Hepatocyte (in vitro differentiated cells): Measurements from ENCODE around the gene LRRC42. TPM values are rescaled to one million over a fixed set of nuclear protein-coding genes. Genes with fewer than 3 reads are reported as not detected.
"Not testable (repeated sequence)": the region's sequence is repeated elsewhere in the genome, so short reads cannot be mapped to it uniquely, and the experiment has no call there.

Experiments used
- DNase-seq: peaks from one replicate; pipeline ENCODE4 v3.0.0-alpha.2; 2016; ENCODE audit warnings: low spot score
- H2AFZ ChIP-seq: fragments of 200-600 bp; sonication (generic); 2 replicates; pipeline ENCODE4 v1.6.0; 2016; ENCODE audit warnings: antibody characterized with exemption, mild to moderate bottlenecking
- H3K27ac ChIP-seq: fragments of 200-600 bp; sonication (generic); 2 replicates; pipeline ENCODE4 v1.5.1; 2016; ENCODE audit warnings: mild to moderate bottlenecking
- H3K27me3 ChIP-seq: fragments of 200-600 bp; sonication (generic); 2 replicates; pipeline ENCODE4 v1.6.1; 2016
- H3K36me3 ChIP-seq: fragments of 200-600 bp; sonication (generic); replicated peaks from 2 replicates; pipeline ENCODE4 v1.5.1; 2016; ENCODE audit warnings: low read depth; ENCODE audit not compliant: insufficient read depth
- H3K4me1 ChIP-seq: fragments of 200-600 bp; sonication (generic); 2 replicates; pipeline ENCODE4 v1.5.1; 2016; ENCODE audit warnings: mild to moderate bottlenecking, moderate library complexity; ENCODE audit not compliant: insufficient read depth
- H3K4me2 ChIP-seq: fragments of 200-600 bp; sonication (generic); 2 replicates; pipeline ENCODE4 v1.6.0; 2016
- H3K4me3 ChIP-seq: fragments of 200-600 bp; sonication (generic); 2 replicates; pipeline ENCODE4 v1.5.1; 2016; ENCODE audit warnings: mild to moderate bottlenecking
- H3K79me2 ChIP-seq: fragments of 200-600 bp; sonication (generic); 2 replicates; pipeline ENCODE4 v1.6.0; 2017; ENCODE audit warnings: mild to moderate bottlenecking
- H3K9me2 ChIP-seq: fragments of 200-600 bp; sonication (generic); replicated peaks from 2 replicates; pipeline ENCODE4 v1.6.0; 2017; ENCODE audit warnings: mild to moderate bottlenecking; ENCODE audit not compliant: insufficient read depth
- H3K9me3 ChIP-seq: fragments of 200-600 bp; sonication (generic); 2 replicates; pipeline ENCODE4 v1.5.1; 2016; ENCODE audit warnings: low read depth, mild to moderate bottlenecking
- H4K20me1 ChIP-seq: fragments of 200-600 bp; sonication (generic); 2 replicates; pipeline ENCODE4 v1.6.0; 2016; ENCODE audit warnings: mild to moderate bottlenecking; ENCODE audit not compliant: insufficient read depth, poor library complexity, severe bottlenecking
- EZH2 ChIP-seq: fragments of 200-600 bp; sonication (generic); IDR thresholded peaks from 2 replicates; pipeline ENCODE4 v1.6.1; 2016; ENCODE audit warnings: antibody characterized with exemption, mild to moderate bottlenecking, borderline replicate concordance
- EZH2phosphoT487 ChIP-seq: fragments of 200-600 bp; sonication (generic); IDR thresholded peaks from one replicate; pipeline ENCODE4 v1.6.1; 2018; ENCODE audit warnings: antibody characterized with exemption, mild to moderate bottlenecking, low read depth, moderate library complexity; ENCODE audit not compliant: unreplicated experiment, severe bottlenecking
- WGBS: methylation state at CpG from one replicate; pipeline ENCODE4 v1.1.6; 2016; ENCODE audit warnings: low lambda C conversion rate; ENCODE audit errors: missing lambda C conversion rate; 5-methylcytosine and 5-hydroxymethylcytosine counted together
- polyA plus RNA-seq: library from polyadenylated mRNA; unstranded; fragments of >200 nt; fragmentation: Nextera tagmentation; extraction: Ambion mirVana; gene quantifications from 2 replicates; pipeline ENCODE4 v1.2.1, GENCODE V29; 2016
- total RNA-seq: library from RNA; depleted of rRNA; stranded (reverse); fragments of >200 nt; gene quantifications from 2 replicates; pipeline ENCODE4 v1.2.3, GENCODE V29; 2014
- TF ChIP-seq, protein P1 (sequence below): fragments of 200-600 bp; sonication (generic); IDR thresholded peaks from 2 replicates; pipeline ENCODE4 v1.5.1; 2016; ENCODE audit warnings: antibody characterized with exemption, mild to moderate bottlenecking; ENCODE audit not compliant: poor library complexity

LRRC42 gene
- total and polyA plus RNA-seq, 2 experiments from 2014 or later, result 56.6 to 58.2 TPM

DNA sequence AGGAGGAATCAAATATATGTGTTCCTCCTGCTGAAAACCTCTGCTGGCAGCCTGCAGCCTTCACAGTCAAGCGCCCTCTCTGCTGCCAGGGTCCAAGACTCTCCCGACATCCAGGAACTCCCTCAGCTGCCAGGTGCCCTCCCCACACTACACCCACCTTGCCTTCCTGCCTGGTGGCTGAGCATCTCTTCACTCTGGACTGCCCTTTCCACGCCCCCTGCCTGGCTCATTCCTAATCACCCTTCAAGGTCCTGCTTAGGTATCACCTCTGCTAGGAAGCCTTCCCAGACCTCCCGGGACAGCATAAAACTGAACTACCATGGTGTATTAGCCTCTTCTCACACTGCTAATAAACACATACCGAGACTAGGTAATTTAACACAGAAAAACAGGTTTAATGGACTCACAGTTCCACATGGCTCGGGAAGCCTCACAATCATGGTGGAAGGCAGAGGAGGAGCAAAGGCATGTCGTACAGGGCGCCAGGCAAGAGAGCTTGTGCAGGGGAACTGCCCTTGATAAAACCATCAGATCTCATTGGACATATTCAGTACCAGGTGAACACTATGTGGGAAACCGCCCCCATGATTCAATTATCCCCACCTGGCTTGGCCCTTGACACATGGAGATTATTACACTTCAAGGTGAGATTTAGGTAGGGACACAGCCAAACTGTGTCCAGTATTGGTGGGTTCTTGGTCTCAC lies 56.5 kb downstream of the LRRC42 start:
- Histone ChIP-seq H3K27me3 (no peaks in the 10 kb centered on the region), H3K36me3 (no peaks in the 10 kb centered on the region), H3K4me2 (no peak overlapping the region), H2AFZ (no peak overlapping the region), H3K9me3 (no peaks in the 10 kb centered on the region), H4K20me1 (no peaks in the 10 kb centered on the region), H3K27ac (no peak overlapping the region), H3K4me1 (no peaks in the 10 kb centered on the region), H3K4me3 (no peak overlapping the region), H3K79me2 (no peaks in the 10 kb centered on the region), H3K9me2 (no peaks in the 10 kb centered on the region)
- TF ChIP-seq, protein P1, sequence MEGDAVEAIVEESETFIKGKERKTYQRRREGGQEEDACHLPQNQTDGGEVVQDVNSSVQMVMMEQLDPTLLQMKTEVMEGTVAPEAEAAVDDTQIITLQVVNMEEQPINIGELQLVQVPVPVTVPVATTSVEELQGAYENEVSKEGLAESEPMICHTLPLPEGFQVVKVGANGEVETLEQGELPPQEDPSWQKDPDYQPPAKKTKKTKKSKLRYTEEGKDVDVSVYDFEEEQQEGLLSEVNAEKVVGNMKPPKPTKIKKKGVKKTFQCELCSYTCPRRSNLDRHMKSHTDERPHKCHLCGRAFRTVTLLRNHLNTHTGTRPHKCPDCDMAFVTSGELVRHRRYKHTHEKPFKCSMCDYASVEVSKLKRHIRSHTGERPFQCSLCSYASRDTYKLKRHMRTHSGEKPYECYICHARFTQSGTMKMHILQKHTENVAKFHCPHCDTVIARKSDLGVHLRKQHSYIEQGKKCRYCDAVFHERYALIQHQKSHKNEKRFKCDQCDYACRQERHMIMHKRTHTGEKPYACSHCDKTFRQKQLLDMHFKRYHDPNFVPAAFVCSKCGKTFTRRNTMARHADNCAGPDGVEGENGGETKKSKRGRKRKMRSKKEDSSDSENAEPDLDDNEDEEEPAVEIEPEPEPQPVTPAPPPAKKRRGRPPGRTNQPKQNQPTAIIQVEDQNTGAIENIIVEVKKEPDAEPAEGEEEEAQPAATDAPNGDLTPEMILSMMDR, result no peak
- no peak for TF ChIP-seq EZH2phosphoT487
- TF ChIP-seq EZH2, result no peak
- no peak for DNase-seq
- WGBS, result 75% methylated on average over 9 of the region's 9 CpGs

DNA sequence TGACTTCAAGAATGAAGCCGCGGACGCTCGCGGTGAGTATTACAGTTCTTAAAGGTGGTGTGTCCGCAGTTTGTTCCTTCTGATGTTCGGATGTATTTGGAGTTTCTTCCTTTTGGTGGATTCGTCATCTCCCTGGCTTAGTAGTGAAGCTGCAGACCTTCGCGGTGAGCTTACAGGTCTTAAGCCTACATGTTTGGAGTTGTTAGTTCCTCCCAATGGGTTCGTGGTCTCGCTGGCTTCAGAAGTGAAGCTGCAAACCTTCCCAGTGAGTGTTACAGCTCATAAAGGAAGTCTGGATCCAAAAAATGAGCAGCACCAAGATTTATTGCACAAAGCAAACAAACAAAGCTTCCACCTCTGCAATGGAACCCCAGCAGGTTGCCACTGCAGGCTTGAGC lies 57.1 kb downstream of the LRRC42 start:
- H3K36me3 ChIP-seq, result no peaks in the 10 kb centered on the region
- H3K27me3 ChIP-seq, result no peaks in the 10 kb centered on the region
- WGBS, result 93% methylated on average over 12 of the region's 12 CpGs
- H3K4me3 ChIP-seq, result no peak overlapping the region
- no peak for DNase-seq
- H3K4me2 ChIP-seq, result no peak overlapping the region
- H3K9me2 ChIP-seq, result no peaks in the 10 kb centered on the region
- no peak overlapping the region for H3K27ac ChIP-seq
- H3K79me2 ChIP-seq, result no peaks in the 10 kb centered on the region
- H3K4me1 ChIP-seq, result no peaks in the 10 kb centered on the region
- no peaks in the 10 kb centered on the region for H3K9me3 ChIP-seq
- H2AFZ ChIP-seq, result no peak overlapping the region
- TF ChIP-seq, protein P1, result no peak
- TF ChIP-seq EZH2 (no peak), EZH2phosphoT487 (no peak)
- H4K20me1 ChIP-seq, result no peaks in the 10 kb centered on the region

DNA sequence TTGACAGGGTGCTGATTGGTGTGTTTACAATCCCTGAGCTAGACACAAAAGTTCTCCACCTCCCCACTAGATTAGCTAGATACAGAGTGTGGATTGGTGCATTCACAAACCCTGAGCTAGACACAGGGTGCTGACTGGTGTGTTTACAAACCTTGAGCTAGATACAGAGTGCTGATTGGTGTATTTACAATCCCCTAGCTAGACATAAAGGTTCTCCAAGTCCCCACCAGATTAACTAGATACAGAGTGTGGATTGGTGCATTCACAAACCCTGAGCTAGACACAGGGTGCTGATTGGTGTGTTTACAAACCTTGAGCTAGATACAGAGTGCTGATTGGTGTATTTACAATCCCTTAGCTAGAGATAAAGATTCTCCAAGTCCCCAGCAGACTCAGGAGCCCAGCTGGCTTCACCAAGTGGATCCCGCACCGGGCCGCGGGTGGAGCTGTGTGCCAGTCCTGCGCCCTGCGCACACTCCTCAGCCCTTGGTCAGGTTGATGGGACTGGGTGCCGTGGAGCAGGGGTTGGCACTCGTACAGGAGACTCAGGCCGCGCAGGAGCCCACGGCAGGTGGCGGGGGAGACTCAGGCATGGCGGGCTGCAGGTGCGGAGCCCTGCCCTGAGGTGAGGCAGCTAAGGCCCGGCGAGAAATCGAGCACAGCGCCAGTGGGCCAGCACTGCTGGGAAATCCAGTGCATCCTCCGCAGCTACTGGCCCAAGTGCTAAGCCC lies 57.8 kb downstream of the LRRC42 start:
- H3K4me3 ChIP-seq, DNase-seq, H2AFZ ChIP-seq, H3K4me1 ChIP-seq, H3K27ac ChIP-seq, H3K36me3 ChIP-seq, H3K27me3 ChIP-seq, H3K4me2 ChIP-seq, H3K79me2 ChIP-seq, H4K20me1 ChIP-seq, H3K9me3 ChIP-seq, H3K9me2 ChIP-seq: not testable (repeated sequence)
- 94% methylated on average over 19 of the region's 19 CpGs for WGBS

DNA sequence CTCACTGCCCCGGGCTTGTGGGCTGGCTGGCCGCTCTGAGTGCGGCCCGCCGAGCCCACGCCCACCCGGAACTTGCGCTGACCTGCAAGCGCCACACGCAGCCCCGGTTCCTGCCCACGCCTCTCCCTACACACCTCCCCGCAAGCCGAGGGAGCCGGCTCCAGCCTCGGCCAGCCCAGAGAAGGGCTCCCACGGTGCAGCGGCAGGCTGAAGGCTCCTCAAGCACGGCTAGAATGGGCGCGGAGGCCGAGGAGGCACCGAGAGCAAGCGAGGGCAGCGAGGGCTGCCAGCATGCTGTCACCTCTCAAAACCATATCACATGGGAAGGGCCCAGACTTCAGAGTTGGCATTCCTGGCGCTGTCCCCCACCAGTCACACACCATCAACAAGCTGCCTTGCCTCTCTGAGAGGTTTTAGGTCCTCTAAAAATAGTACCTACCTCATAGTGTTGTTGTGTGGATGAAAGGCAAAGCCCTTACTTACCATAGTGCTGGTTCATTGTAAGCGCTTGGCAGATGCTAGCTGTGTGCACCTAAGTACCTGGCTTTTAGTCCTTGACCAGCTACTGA lies 58.4 kb downstream of the LRRC42 start:
- Histone ChIP-seq H4K20me1 (no peaks in the 10 kb centered on the region), H3K4me1 (no peaks in the 10 kb centered on the region), H3K79me2 (no peaks in the 10 kb centered on the region), H3K9me3 (no peaks in the 10 kb centered on the region), H3K27me3 (no peaks in the 10 kb centered on the region), H3K4me3 (no peak overlapping the region), H3K36me3 (no peaks in the 10 kb centered on the region), H3K27ac (no peak overlapping the region), H3K4me2 (no peak overlapping the region), H3K9me2 (no peaks in the 10 kb centered on the region), H2AFZ (no peak overlapping the region)
- DNase-seq, result no peak
- TF ChIP-seq EZH2phosphoT487 (no peak), EZH2 (no peak)
- TF ChIP-seq, protein P1, result no peak
- 95% methylated on average over 23 of the region's 27 CpGs for WGBS
